ENCODE measurements around the gene TRIM75.

DNA sequence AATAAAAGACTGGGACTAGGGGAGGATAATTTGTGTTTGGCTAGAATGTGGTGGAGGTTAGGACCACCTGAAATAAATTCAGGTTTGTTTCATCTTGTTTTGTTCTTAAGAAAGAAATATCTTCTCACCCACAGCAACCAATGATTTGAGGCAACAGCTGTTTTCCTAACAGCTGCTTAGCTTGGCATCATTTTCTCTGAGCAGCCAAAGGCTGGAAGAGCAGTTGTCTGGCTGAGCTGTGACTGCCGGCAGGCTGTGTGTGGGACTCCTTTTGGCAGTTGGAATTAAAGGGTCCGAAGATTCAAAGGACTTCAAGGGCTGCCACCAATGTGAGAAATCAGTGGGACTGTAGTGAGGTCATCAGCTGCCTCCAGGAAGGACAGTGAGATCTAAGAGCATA lies 5.0 kb downstream of the TRIM75 start:
- TF ChIP-seq, protein P1, sequence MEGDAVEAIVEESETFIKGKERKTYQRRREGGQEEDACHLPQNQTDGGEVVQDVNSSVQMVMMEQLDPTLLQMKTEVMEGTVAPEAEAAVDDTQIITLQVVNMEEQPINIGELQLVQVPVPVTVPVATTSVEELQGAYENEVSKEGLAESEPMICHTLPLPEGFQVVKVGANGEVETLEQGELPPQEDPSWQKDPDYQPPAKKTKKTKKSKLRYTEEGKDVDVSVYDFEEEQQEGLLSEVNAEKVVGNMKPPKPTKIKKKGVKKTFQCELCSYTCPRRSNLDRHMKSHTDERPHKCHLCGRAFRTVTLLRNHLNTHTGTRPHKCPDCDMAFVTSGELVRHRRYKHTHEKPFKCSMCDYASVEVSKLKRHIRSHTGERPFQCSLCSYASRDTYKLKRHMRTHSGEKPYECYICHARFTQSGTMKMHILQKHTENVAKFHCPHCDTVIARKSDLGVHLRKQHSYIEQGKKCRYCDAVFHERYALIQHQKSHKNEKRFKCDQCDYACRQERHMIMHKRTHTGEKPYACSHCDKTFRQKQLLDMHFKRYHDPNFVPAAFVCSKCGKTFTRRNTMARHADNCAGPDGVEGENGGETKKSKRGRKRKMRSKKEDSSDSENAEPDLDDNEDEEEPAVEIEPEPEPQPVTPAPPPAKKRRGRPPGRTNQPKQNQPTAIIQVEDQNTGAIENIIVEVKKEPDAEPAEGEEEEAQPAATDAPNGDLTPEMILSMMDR (IDR thresholded peaks at IDR 0.05) = no peak
- TF ChIP-seq POLR2A (IDR thresholded peaks at IDR 0.05; ENCODE audit: low read depth) (no peak), EP300 (IDR thresholded peaks at IDR 0.05) (no peak), POLR2AphosphoS5 (IDR thresholded peaks at IDR 0.05) (no peak)
